T-cell (primary cell): ENCODE measurements around the gene CENPT. TPM values are rescaled to one million over a fixed set of nuclear protein-coding genes. Genes with fewer than 3 reads are reported as not detected.
"Not testable (repeated sequence)": the region's sequence is repeated elsewhere in the genome, so short reads cannot be mapped to it uniquely, and the experiment has no call there.

ENCODE experiments used
- ATAC-seq, 4 experiments: fragments of 200-7000 bp in 3 of 4; fragments of 150-1000 bp in 1 of 4; cut with Tn5 transposase; replicated peaks in 1 of 4; 1 replicate in 3 of 4; 2 replicates in 1 of 4; pipeline ENCODE4 v1.10.0; 2021; ENCODE audit warnings: moderate library complexity in 3 of 4, mild to moderate bottlenecking in 2 of 4, moderate number of reproducible peaks in 1 of 4
- CTCF ChIA-PET, 2 donors: fragments of 300-600 bp; sonication (Branson Sonifier 250); formaldehyde crosslinking; loops; one replicate each; lab custom pipeline; 2022; ENCODE audit warnings: antibody characterized with exemption in 2 of 2; lab: Charles Lee
- POLR2A ChIA-PET, 2 donors: fragments of 300-600 bp; sonication (Branson Sonifier 250); formaldehyde crosslinking; loops; one replicate each; lab custom pipeline; 2022; ENCODE audit warnings: antibody characterized with exemption in 2 of 2; lab: Charles Lee
- DNase-seq, 35 experiments: peaks; one replicate each; pipeline versions ENCODE4 v3.0.0 to v3.0.0-alpha.2; 2013 to 2023
- H3K27ac ChIP-seq: one replicate; pipeline ENCODE4 v1.5.1; 2013; ENCODE audit warnings: low read length
- H3K27me3 ChIP-seq, 2 experiments: replicated peaks in 1 of 2; 1 replicate in 1 of 2; 2 replicates in 1 of 2; pipeline versions ENCODE4 v1.6.1 to v1.7.0; 2013; ENCODE audit warnings: low read length in 1 of 2, mixed read lengths in 1 of 2; ENCODE audit not compliant: control insufficient read depth in 2 of 2, insufficient read depth in 2 of 2; ENCODE audit errors: extremely low read depth in 1 of 2
- H3K36me3 ChIP-seq, 2 donors: 1 replicate in 1 of 2; 2 replicates in 1 of 2; pipeline versions ENCODE4 v1.6.1 to v1.7.0; 2013; ENCODE audit warnings: low read length in 1 of 2; ENCODE audit not compliant: control insufficient read depth in 2 of 2, insufficient read depth in 1 of 2; ENCODE audit errors: extremely low read depth in 1 of 2
- H3K4me1 ChIP-seq, 2 experiments: 1 replicate in 1 of 2; 2 replicates in 1 of 2; pipeline versions ENCODE4 v1.6.1 to v1.7.0; 2013; ENCODE audit warnings: low read length in 2 of 2, mixed read lengths in 1 of 2; ENCODE audit not compliant: insufficient read depth in 2 of 2, control insufficient read depth in 1 of 2; ENCODE audit errors: extremely low read depth in 1 of 2
- H3K4me3 ChIP-seq, 2 donors: 1 replicate in 1 of 2; 2 replicates in 1 of 2; pipeline versions ENCODE4 v1.5.1 to v1.7.0; 2013; ENCODE audit warnings: mild to moderate bottlenecking in 2 of 2, low read length in 1 of 2, moderate library complexity in 1 of 2; ENCODE audit not compliant: control insufficient read depth in 1 of 2; ENCODE audit errors: extremely low read depth in 1 of 2
- H3K9me3 ChIP-seq: 2 replicates; pipeline ENCODE4 v1.7.0; 2013
- H3K27ac Mint-ChIP-seq, 2 donors: one replicate each; pipeline ENCODE4 v1.8.0; 2020 to 2021; ENCODE audit warnings: mild to moderate bottlenecking in 2 of 2, mixed read lengths in 2 of 2
- H3K27me3 Mint-ChIP-seq, 2 donors: one replicate each; pipeline ENCODE4 v1.8.0; 2021 to 2022; ENCODE audit warnings: mixed read lengths in 2 of 2
- H3K36me3 Mint-ChIP-seq: one replicate; pipeline ENCODE4 v1.8.0; 2021; ENCODE audit warnings: mixed read lengths
- H3K4me1 Mint-ChIP-seq, 3 donors: one replicate each; pipeline ENCODE4 v1.8.0; 2020 to 2022; ENCODE audit warnings: mixed read lengths in 3 of 3, mild to moderate bottlenecking in 1 of 3
- H3K4me3 Mint-ChIP-seq, 3 donors: one replicate each; pipeline ENCODE4 v1.8.0; 2020 to 2022; ENCODE audit warnings: mild to moderate bottlenecking in 3 of 3, mixed read lengths in 3 of 3, moderate library complexity in 3 of 3
- H3K9me3 Mint-ChIP-seq, 3 donors: one replicate each; pipeline ENCODE4 v1.8.0; 2020 to 2022; ENCODE audit warnings: mixed read lengths in 3 of 3
- WGBS: methylation state at CpG from one replicate; pipeline ENCODE4 v1.1.5; 2013; ENCODE audit warnings: missing lambda C conversion rate; ENCODE audit not compliant: insufficient coverage; 5-methylcytosine and 5-hydroxymethylcytosine counted together
- total RNA-seq, 35 experiments: library from RNA in 6 of 35; stranded (reverse) in 6 of 35; fragments of 120-200 nt in 1 of 35; gene quantifications; one replicate each; pipeline versions ENCODE4 v1.2.1 to v1.2.4 and lab custom pipeline; 2013 to 2026

CENPT gene
- total RNA-seq, 5 donors from 2014 or later (not counting 1 experiment from before 2014, with no cell fraction given): 85.0 to 117 (median 111) TPM

DNA sequence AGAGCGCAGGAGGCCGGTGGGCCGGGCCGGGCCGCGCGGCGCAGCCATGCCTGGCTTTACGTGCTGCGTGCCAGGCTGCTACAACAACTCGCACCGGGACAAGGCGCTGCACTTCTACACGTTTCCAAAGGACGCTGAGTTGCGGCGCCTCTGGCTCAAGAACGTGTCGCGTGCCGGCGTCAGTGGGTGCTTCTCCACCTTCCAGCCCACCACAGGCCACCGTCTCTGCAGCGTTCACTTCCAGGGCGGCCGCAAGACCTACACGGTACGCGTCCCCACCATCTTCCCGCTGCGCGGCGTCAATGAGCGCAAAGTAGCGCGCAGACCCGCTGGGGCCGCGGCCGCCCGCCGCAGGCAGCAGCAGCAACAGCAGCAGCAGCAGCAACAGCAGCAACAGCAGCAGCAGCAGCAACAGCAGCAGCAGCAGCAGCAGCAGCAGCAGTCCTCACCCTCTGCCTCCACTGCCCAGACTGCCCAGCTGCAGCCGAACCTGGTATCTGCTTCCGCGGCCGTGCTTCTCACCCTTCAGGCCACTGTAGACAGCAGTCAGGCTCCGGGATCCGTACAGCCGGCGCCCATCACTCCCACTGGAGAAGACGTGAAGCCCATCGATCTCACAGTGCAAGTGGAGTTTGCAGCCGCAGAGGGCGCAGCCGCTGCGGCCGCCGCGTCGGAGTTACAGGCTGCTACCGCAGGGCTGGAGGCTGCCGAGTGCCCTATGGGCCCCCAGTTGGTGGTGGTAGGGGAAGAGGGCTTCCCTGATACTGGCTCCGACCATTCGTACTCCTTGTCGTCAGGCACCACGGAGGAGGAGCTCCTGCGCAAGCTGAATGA lies 4.8 kb downstream of the CENPT start:
- H3K4me1 ChIP-seq: peaks cover 33 to 52% of the 10 kb centered on the region in 2 experiments

GRCh38 chr16:67841816-67842508 lies 5.5 kb downstream of the CENPT start, which contains the start of gene THAP11:
Gene THAP11, plus strand, starts transcription at chr16:67842320. Its CDS starts 235 bp downstream, at chr16:67842555.
- Mint-ChIP-seq H3K4me1 (peaks cover 31 to 38% (median 37%) of the 10 kb centered on the region in 3 donors), H3K9me3 (no peaks in the 10 kb centered on the region), H3K27ac (peak within 1 kb of the TSS; percentile 98 to 100), H3K36me3 (no peaks in the 10 kb centered on the region), H3K4me3 (peak within 1 kb of the TSS; percentile 94 to 97 (median 96)), H3K27me3 (no peaks in the 10 kb centered on the region)
- no peaks in the 10 kb centered on the region for H3K36me3 ChIP-seq
- ChIA-PET CTCF (interaction anchor here in 1 of 2 donors (0.6 kb wide), 1 partner anchor 198 kb away, joined by 3 read pairs; no protein-coding TSS in a partner anchor), POLR2A (no interaction called here)
- no peaks in the 10 kb centered on the region for H3K27me3 ChIP-seq
- ATAC-seq (peak; percentile 57 to 62 (median 60)), DNase-seq (peak; percentile 84 to 97 (median 92))
- under 1% methylated on average over 83 of the region's 83 CpGs for WGBS
- H3K9me3 ChIP-seq: no peaks in the 10 kb centered on the region
- peak within 1 kb of the TSS; percentile 95 for H3K27ac ChIP-seq
- peak within 1 kb of the TSS; percentile 78 to 97 for H3K4me3 ChIP-seq
- H3K4me1 ChIP-seq: peaks cover 32 to 46% of the 10 kb centered on the region in 2 experiments

More for the DNA sequence above, 4.8 kb downstream of the CENPT start:
- Mint-ChIP-seq H3K4me1 (peaks cover 35 to 40% (median 40%) of the 10 kb centered on the region in 3 donors), H3K4me3 (peak overlapping the region; percentile 94 to 97 (median 96)), H3K9me3 (no peaks in the 10 kb centered on the region), H3K36me3 (no peaks in the 10 kb centered on the region), H3K27ac (peak overlapping the region; percentile 96 to 97), H3K27me3 (no peaks in the 10 kb centered on the region)
- ChIA-PET CTCF (interaction anchor here (0.6 to 1.1 kb wide), 4 partner anchors 23 to 198 kb away, joined by 3 to 4 read pairs (median 3); partner anchors contain the start of gene TSNAXIP1 (in 1 of the 2)), POLR2A (interaction anchor here in 1 of 2 donors (0.7 kb wide), 1 partner anchor 35 kb away, joined by 5 read pairs; no protein-coding TSS in a partner anchor)
- DNase-seq (peak; percentile 50 to 83 (median 65)), ATAC-seq (peak; percentile 35 to 46 (median 42))
- under 1% methylated on average over 62 of the region's 67 CpGs for WGBS
- H3K27ac ChIP-seq: peak overlapping the region; percentile 48
- H3K27me3 ChIP-seq: no peaks in the 10 kb centered on the region
- peak overlapping the region; percentile 78 to 97 for H3K4me3 ChIP-seq
- H3K36me3 ChIP-seq: no peaks in the 10 kb centered on the region
- H3K9me3 ChIP-seq: no peaks in the 10 kb centered on the region

DNA sequence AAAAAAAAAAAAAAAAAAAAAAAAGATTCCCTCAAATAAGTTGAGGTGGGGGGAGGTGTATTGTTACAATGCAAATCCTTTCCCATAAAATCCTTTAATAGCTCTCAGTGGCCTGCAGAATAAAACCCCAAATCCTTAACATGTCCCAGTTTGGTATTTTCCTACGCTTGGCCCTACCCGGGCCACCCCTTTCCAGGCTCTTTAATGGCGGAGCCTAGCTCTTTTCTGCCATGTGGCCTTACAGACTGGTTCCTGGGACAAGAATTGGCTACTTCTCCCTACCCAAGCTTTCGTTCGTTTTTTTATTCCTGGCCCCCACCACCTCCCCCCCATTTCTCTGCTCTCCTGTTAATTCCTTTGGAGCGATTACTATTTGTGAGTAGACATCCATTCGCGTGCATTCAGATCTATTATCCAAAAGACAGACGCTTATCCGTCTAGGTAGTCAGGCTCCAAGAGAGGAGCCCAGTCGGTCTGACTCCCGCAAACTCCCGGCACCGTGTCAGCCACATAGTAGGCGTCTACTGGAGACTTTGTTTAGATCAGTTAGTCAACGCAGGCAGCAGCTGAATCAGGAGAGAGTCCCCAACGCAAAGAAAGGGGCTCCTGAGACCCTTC lies 6.2 kb downstream of the CENPT start:
- ChIA-PET CTCF (interaction anchor here (0.6 to 0.9 kb wide), 7 partner anchors 24 to 422 kb away, joined by 3 to 7 read pairs (median 4); partner anchors contain the start of genes C16orf86 (in 1 of the 2), ENKD1 (in 1 of the 2), RANBP10 (in 1 of the 2) and TSNAXIP1 (in 1 of the 2)), POLR2A (interaction anchor here in 1 of 2 donors (0.7 kb wide), 1 partner anchor 377 kb away, joined by 3 read pairs; no protein-coding TSS in a partner anchor)
- peak overlapping the region in 1 of 2 donors; percentile 78 for H3K4me3 ChIP-seq
- Mint-ChIP-seq H3K36me3 (no peaks in the 10 kb centered on the region), H3K27ac (peak overlapping the region; percentile 98 to 100), H3K4me1 (peaks cover 31 to 38% (median 37%) of the 10 kb centered on the region in 3 donors), H3K27me3 (no peaks in the 10 kb centered on the region), H3K4me3 (peak overlapping the region; percentile 92 to 97 (median 93)), H3K9me3 (no peaks in the 10 kb centered on the region)
- H3K27me3 ChIP-seq: no peaks in the 10 kb centered on the region
- WGBS: 69% methylated on average over 17 of the region's 17 CpGs
- peak overlapping the region; percentile 95 for H3K27ac ChIP-seq
- H3K4me1 ChIP-seq: peaks cover 32 to 45% of the 10 kb centered on the region in 2 experiments
- H3K9me3 ChIP-seq: no peaks in the 10 kb centered on the region
- no peaks in the 10 kb centered on the region for H3K36me3 ChIP-seq
- no peak for ATAC-seq
- no peak for DNase-seq

DNA sequence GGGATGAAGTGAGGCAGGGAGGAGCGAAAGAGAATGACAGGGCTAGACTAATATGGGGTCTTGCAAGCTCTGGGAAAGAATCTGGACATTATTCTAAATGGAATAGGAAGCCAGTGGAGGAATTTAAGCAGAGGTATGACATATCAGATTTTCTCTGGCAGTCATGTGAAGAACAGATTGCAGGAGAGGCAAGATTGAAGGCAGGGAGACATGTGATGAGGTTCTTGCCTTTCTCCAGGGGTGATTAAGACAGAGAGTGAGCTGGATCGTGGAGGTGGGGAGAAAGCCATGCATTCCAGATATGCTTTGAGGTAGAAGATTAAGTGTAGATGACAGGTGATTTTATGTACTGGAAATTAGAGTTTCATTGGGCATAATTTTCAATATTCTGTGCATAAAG lies 9.7 kb downstream of the CENPT start:
- H3K27me3 Mint-ChIP-seq: no peaks in the 10 kb centered on the region
- peaks cover 6 to 18% (median 14%) of the 10 kb centered on the region in 3 donors for H3K4me1 Mint-ChIP-seq
- CTCF ChIA-PET: interaction anchor here (0.6 to 0.7 kb wide), 2 partner anchors 29 to 317 kb away, joined by 3 to 4 read pairs; no protein-coding TSS in a partner anchor
- H3K27ac Mint-ChIP-seq: no peak overlapping the region
- 100% methylated on average over 1 of the region's 2 CpGs for WGBS
- no peaks in the 10 kb centered on the region for H3K36me3 Mint-ChIP-seq
- Histone ChIP-seq H3K4me3 (no peak overlapping the region), H3K9me3 (no peaks in the 10 kb centered on the region), H3K4me1 (peaks cover 8 to 25% of the 10 kb centered on the region in 2 experiments), H3K27me3 (no peaks in the 10 kb centered on the region), H3K27ac (no peak overlapping the region), H3K36me3 (no peaks in the 10 kb centered on the region)
- no peak for DNase-seq
- H3K9me3 Mint-ChIP-seq: no peaks in the 10 kb centered on the region
- no peak overlapping the region for H3K4me3 Mint-ChIP-seq
- no peak for ATAC-seq
- POLR2A ChIA-PET: interaction anchor here in 1 of 2 donors (0.6 kb wide), 1 partner anchor 18 kb away, joined by 6 read pairs; no protein-coding TSS in a partner anchor

GRCh38 chr16:67837190-67837589 lies 10.3 kb downstream of the CENPT start:
- not testable (repeated sequence) for H3K36me3 Mint-ChIP-seq, H3K9me3 Mint-ChIP-seq, H3K27ac Mint-ChIP-seq, H3K27ac ChIP-seq, H3K4me3 ChIP-seq, H3K9me3 ChIP-seq, ATAC-seq, H3K27me3 Mint-ChIP-seq, H3K36me3 ChIP-seq, H3K4me3 Mint-ChIP-seq, H3K27me3 ChIP-seq, DNase-seq
- ChIA-PET POLR2A (interaction anchor here in 1 of 2 donors (0.6 kb wide), 1 partner anchor 19 kb away, joined by 6 read pairs; no protein-coding TSS in a partner anchor), CTCF (interaction anchor here (0.6 to 0.7 kb wide), 2 partner anchors 29 to 316 kb away, joined by 3 to 4 read pairs; no protein-coding TSS in a partner anchor)
- WGBS: no CpG with 5 or more reads among the region's 10 CpGs
- peaks cover 8 to 27% of the 10 kb centered on the region in 2 experiments for H3K4me1 ChIP-seq
- H3K4me1 Mint-ChIP-seq: peaks cover 6 to 23% (median 20%) of the 10 kb centered on the region in 3 donors
